Measurements from ENCODE around the gene PPP2R5C.

DNA sequence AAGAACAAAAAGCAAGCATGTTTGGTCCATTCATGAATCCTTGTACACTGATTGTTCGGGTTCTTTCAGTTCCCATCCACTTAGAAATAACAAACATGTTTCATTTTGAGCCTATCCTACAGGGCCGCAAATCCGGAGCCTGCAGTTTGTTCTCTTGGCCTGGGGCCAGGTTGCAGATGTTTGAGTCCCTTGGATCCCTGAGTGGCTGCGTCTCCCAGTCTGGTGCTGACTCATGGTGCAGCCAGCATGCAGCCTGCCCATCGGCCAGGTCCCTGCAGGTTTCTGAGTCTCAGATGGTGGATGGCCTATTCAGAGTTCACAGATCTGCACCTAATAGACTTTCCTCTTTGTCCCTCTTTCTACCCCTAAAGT, 201.0 kb downstream of the PPP2R5C start:
- TF ChIP-seq POLR2AphosphoS5 (IDR thresholded peaks at IDR 0.05; ENCODE audit: low read depth, low read length), result no peak
- no peak for TF ChIP-seq POLR2A (IDR thresholded peaks at IDR 0.05; ENCODE audit: low read depth, low read length)
- TF ChIP-seq TAF1 (IDR thresholded peaks at IDR 0.05; ENCODE audit: low read depth, low read length), result no peak
